ENCODE data around the gene ZCCHC8.
A peak's percentile ranks its signal among the peaks of the same experiment; 100 is the strongest.
"Not testable (repeated sequence)": the region's sequence is repeated elsewhere in the genome, so short reads cannot be mapped to it uniquely, and the experiment has no call there.

Gene ZCCHC8

DNA sequence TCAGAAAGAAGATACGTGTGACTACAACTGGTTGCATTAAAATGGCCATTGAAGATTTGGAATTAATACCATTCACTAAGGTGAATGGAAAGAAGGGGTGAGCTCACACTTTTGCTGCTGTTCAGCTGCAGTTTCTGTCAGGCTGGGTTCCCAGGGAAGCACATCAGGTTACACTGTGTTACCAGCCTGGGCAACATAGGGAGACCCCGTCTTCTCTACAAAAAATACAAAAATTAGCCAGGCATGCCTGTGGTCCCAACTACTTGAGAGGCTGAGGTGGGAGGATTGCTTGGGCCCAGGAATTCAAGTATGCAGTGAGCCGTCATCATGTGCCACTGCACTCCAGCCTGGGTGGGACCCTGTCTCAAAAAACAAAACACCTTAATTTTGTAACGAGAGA, 12.9 kb upstream of the ZCCHC8 start:
- H2AFZ ChIP-seq (ENCODE audit: low read depth, low read length) = no peak overlapping the region
- H4K8ac ChIP-seq (ENCODE audit: low read length) = no peak overlapping the region
- no peak overlapping the region for H3K4me3 ChIP-seq (ENCODE audit: insufficient read depth in 1 of 2, low read depth in 1 of 2, low read length in 2 of 2)
- H3K9me3 ChIP-seq (ENCODE audit: control insufficient read depth, low read length) = no peaks in the 10 kb centered on the region
- H3K79me1 ChIP-seq (replicated peaks; ENCODE audit: low read length, poor library complexity, severe bottlenecking) = peaks cover 3% of the 10 kb centered on the region
- no peak overlapping the region for H3K23ac ChIP-seq (ENCODE audit: low read length in 2 of 2)
- H3K36me3 ChIP-seq (ENCODE audit: control insufficient read depth in 1 of 2, insufficient read depth in 2 of 2, low read depth in 1 of 2, low read length in 2 of 2) = peaks cover 50 to 96% of the 10 kb centered on the region in 2 experiments
- H2BK15ac ChIP-seq (ENCODE audit: low read depth, poor library complexity, severe bottlenecking) = no peak overlapping the region
- no peak overlapping the region for H3K4me2 ChIP-seq (ENCODE audit: low read length, poor library complexity, severe bottlenecking)
- DNase-seq = no peak
- no peak overlapping the region for H3K14ac ChIP-seq (ENCODE audit: low read length in 2 of 2)
- no peak overlapping the region for H2BK12ac ChIP-seq (ENCODE audit: low read length in 2 of 2)
- no peak overlapping the region for H2BK120ac ChIP-seq (ENCODE audit: low read depth, low read length)
- 100% methylated on average over 3 of the region's 4 CpGs for WGBS
- H3K4me1 ChIP-seq (ENCODE audit: control insufficient read depth, insufficient read depth, low read depth, low read length) = peaks cover 3% of the 10 kb centered on the region
- peak overlapping the region; percentile 10 for H3K27ac ChIP-seq (ENCODE audit: low read length, poor library complexity, severe bottlenecking)
- H3K27me3 ChIP-seq (ENCODE audit: control insufficient read depth in 1 of 2, insufficient read depth in 1 of 2, low read length in 2 of 2) = no peaks in the 10 kb centered on the region
- no peak overlapping the region for H4K91ac ChIP-seq (ENCODE audit: low read length)
- no peak overlapping the region for H2AK5ac ChIP-seq (ENCODE audit: low read length, severe bottlenecking)
- H3K18ac ChIP-seq (ENCODE audit: low read depth in 1 of 2, low read length in 2 of 2) = no peak overlapping the region
- H3K9ac ChIP-seq (ENCODE audit: low read length) = no peak overlapping the region
- no peak overlapping the region for H3K4ac ChIP-seq (ENCODE audit: low read depth in 1 of 2, low read length in 2 of 2)
- no peak overlapping the region for H2BK5ac ChIP-seq (ENCODE audit: low read depth, low read length, poor library complexity, severe bottlenecking)

DNA sequence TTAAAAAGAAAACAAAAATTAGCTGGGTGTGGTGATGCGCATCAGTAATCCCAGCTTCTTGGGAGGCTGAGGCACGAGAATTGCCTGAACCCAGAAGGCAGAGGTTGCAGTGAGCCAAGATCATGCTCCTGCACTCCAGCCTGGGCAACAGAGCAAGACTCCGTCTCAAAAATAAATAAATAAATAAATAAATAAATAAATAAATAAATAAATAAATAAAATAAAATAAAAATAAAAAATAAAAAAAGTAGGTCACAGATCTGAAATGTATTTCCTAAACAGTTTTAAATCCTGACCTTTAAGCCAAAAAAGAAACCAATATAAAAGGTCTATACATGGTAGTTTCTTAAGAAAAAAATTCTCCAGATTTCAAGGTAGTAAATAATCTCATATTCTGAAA, 12.3 kb upstream of the ZCCHC8 start:
- not testable (repeated sequence) for H3K79me1 ChIP-seq (replicated peaks; ENCODE audit: low read length, poor library complexity, severe bottlenecking); H2BK15ac ChIP-seq (ENCODE audit: low read depth, poor library complexity, severe bottlenecking); H3K4ac ChIP-seq (ENCODE audit: low read depth in 1 of 2, low read length in 2 of 2); H3K4me3 ChIP-seq (ENCODE audit: insufficient read depth in 1 of 2, low read depth in 1 of 2, low read length in 2 of 2); H3K4me1 ChIP-seq (ENCODE audit: control insufficient read depth, insufficient read depth, low read depth, low read length); H3K27ac ChIP-seq (ENCODE audit: low read length, poor library complexity, severe bottlenecking); H3K14ac ChIP-seq (ENCODE audit: low read length in 2 of 2); H3K4me2 ChIP-seq (ENCODE audit: low read length, poor library complexity, severe bottlenecking); H3K18ac ChIP-seq (ENCODE audit: low read depth in 1 of 2, low read length in 2 of 2); H2AK5ac ChIP-seq (ENCODE audit: low read length, severe bottlenecking); H3K27me3 ChIP-seq (ENCODE audit: control insufficient read depth in 1 of 2, insufficient read depth in 1 of 2, low read length in 2 of 2); H3K9ac ChIP-seq (ENCODE audit: low read length); H3K23ac ChIP-seq (ENCODE audit: low read length in 2 of 2); H2BK5ac ChIP-seq (ENCODE audit: low read depth, low read length, poor library complexity, severe bottlenecking); H3K9me3 ChIP-seq (ENCODE audit: control insufficient read depth, low read length); H4K8ac ChIP-seq (ENCODE audit: low read length); H2AFZ ChIP-seq (ENCODE audit: low read depth, low read length); H2BK120ac ChIP-seq (ENCODE audit: low read depth, low read length); DNase-seq; H4K91ac ChIP-seq (ENCODE audit: low read length); H2BK12ac ChIP-seq (ENCODE audit: low read length in 2 of 2)
- H3K36me3 ChIP-seq (ENCODE audit: control insufficient read depth in 1 of 2, insufficient read depth in 2 of 2, low read depth in 1 of 2, low read length in 2 of 2) = peaks cover 54 to 97% of the 10 kb centered on the region in 2 experiments
- 100% methylated on average over 2 of the region's 3 CpGs for WGBS

DNA sequence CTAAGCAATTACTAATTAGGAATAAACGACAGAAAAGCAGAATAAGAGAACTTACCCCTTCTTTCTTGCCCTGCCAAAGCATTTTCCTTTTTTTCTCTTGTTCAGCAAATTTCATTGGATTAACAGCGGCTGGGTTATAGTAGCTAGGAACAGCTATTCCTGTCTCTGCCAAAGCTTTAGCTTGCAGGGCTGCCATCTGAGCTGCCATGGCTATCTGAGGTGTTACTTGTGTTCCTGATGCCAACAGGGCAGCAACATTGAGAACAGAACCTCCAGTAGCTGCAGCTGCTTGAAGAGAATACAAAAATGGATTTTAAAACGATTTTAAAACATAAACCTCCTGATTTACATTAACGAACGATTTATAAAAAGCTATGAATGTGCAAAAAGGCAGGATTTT, 7.4 kb upstream of the ZCCHC8 start:
- Histone ChIP-seq H3K23ac (ENCODE audit: low read length in 2 of 2) (no peak overlapping the region), H2AFZ (ENCODE audit: low read depth, low read length) (no peak overlapping the region), H3K9me3 (ENCODE audit: control insufficient read depth, low read length) (no peaks in the 10 kb centered on the region), H3K4me3 (ENCODE audit: insufficient read depth in 1 of 2, low read depth in 1 of 2, low read length in 2 of 2) (no peak overlapping the region), H2BK5ac (ENCODE audit: low read depth, low read length, poor library complexity, severe bottlenecking) (no peak overlapping the region), H2BK120ac (ENCODE audit: low read depth, low read length) (no peak overlapping the region), H3K27me3 (ENCODE audit: control insufficient read depth in 1 of 2, insufficient read depth in 1 of 2, low read length in 2 of 2) (no peaks in the 10 kb centered on the region), H2BK12ac (ENCODE audit: low read length in 2 of 2) (no peak overlapping the region), H3K9ac (ENCODE audit: low read length) (no peak overlapping the region), H2BK15ac (ENCODE audit: low read depth, poor library complexity, severe bottlenecking) (no peak overlapping the region), H3K4me2 (ENCODE audit: low read length, poor library complexity, severe bottlenecking) (no peak overlapping the region), H3K4me1 (ENCODE audit: control insufficient read depth, insufficient read depth, low read depth, low read length) (no peaks in the 10 kb centered on the region), H3K79me1 (replicated peaks; ENCODE audit: low read length, poor library complexity, severe bottlenecking) (peaks cover 12% of the 10 kb centered on the region), H3K4ac (ENCODE audit: low read depth in 1 of 2, low read length in 2 of 2) (no peak overlapping the region), H2AK5ac (ENCODE audit: low read length, severe bottlenecking) (no peak overlapping the region), H3K27ac (ENCODE audit: low read length, poor library complexity, severe bottlenecking) (no peak overlapping the region), H4K91ac (ENCODE audit: low read length) (no peak overlapping the region), H4K8ac (ENCODE audit: low read length) (no peak overlapping the region), H3K36me3 (ENCODE audit: control insufficient read depth in 1 of 2, insufficient read depth in 2 of 2, low read depth in 1 of 2, low read length in 2 of 2) (peaks cover 62 to 98% of the 10 kb centered on the region in 2 experiments), H3K14ac (ENCODE audit: low read length in 2 of 2) (no peak overlapping the region), H3K18ac (ENCODE audit: low read depth in 1 of 2, low read length in 2 of 2) (no peak overlapping the region)
- DNase-seq = no peak
- 98% methylated on average over 5 of the region's 5 CpGs for WGBS

DNA sequence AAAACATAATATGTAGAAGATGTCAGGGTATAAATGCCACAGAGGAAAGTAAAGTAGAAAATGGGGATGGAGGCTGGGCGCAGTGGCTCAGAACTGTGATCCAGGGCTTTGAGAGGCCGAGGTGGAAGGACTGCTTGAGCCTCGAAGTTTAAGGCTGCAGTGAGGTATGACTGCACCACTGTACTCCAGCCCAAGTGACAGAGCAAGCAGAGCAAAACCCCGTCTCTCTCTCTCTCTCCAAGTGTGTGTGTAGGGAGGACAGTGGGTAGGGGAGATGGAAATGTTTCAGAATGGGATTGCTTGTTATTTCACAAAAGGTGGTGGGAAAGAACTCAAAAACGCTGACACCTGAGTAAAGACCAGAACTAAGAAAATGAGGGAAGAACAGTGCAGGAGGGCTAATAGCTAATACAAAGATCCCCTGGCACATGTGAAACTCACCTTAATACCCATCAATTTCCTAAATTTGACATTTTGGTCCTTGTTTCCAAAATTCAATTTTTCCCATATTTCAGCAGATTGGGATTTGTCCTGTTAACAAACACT, 5.7 kb upstream of the ZCCHC8 start:
- no peak overlapping the region for H3K18ac ChIP-seq (ENCODE audit: low read depth in 1 of 2, low read length in 2 of 2)
- no peak overlapping the region for H3K27ac ChIP-seq (ENCODE audit: low read length, poor library complexity, severe bottlenecking)
- no peak overlapping the region for H4K8ac ChIP-seq (ENCODE audit: low read length)
- no peak for DNase-seq
- H3K27me3 ChIP-seq (ENCODE audit: control insufficient read depth in 1 of 2, insufficient read depth in 1 of 2, low read length in 2 of 2) = no peaks in the 10 kb centered on the region
- H3K4ac ChIP-seq (ENCODE audit: low read depth in 1 of 2, low read length in 2 of 2) = no peak overlapping the region
- H4K91ac ChIP-seq (ENCODE audit: low read length) = no peak overlapping the region
- H3K9me3 ChIP-seq (ENCODE audit: control insufficient read depth, low read length) = no peaks in the 10 kb centered on the region
- no peak overlapping the region for H3K14ac ChIP-seq (ENCODE audit: low read length in 2 of 2)
- H2BK15ac ChIP-seq (ENCODE audit: low read depth, poor library complexity, severe bottlenecking) = no peak overlapping the region
- no peak overlapping the region for H2AFZ ChIP-seq (ENCODE audit: low read depth, low read length)
- H2BK12ac ChIP-seq (ENCODE audit: low read length in 2 of 2) = no peak overlapping the region
- H3K36me3 ChIP-seq (ENCODE audit: control insufficient read depth in 1 of 2, insufficient read depth in 2 of 2, low read depth in 1 of 2, low read length in 2 of 2) = peaks cover 54 to 86% of the 10 kb centered on the region in 2 experiments
- no peak overlapping the region for H3K4me2 ChIP-seq (ENCODE audit: low read length, poor library complexity, severe bottlenecking)
- no peak overlapping the region for H2AK5ac ChIP-seq (ENCODE audit: low read length, severe bottlenecking)
- no peak overlapping the region for H3K4me3 ChIP-seq (ENCODE audit: insufficient read depth in 1 of 2, low read depth in 1 of 2, low read length in 2 of 2)
- no peak overlapping the region for H3K9ac ChIP-seq (ENCODE audit: low read length)
- no peak overlapping the region for H2BK5ac ChIP-seq (ENCODE audit: low read depth, low read length, poor library complexity, severe bottlenecking)
- H3K4me1 ChIP-seq (ENCODE audit: control insufficient read depth, insufficient read depth, low read depth, low read length) = no peaks in the 10 kb centered on the region
- WGBS = 86% methylated on average over 4 of the region's 5 CpGs
- H3K23ac ChIP-seq (ENCODE audit: low read length in 2 of 2) = no peak overlapping the region
- H3K79me1 ChIP-seq (replicated peaks; ENCODE audit: low read length, poor library complexity, severe bottlenecking) = peaks cover 12% of the 10 kb centered on the region
- no peak overlapping the region for H2BK120ac ChIP-seq (ENCODE audit: low read depth, low read length)
